Inferior parietal cortex (tissue), 1 donor: Measurements from ENCODE around the gene OR1L6.

Source experiments
- DNase-seq: peaks from one replicate; pipeline ENCODE4 v3.0.0-alpha.2; 2016; ENCODE audit errors: extremely low spot score

The OR1L6 gene

GRCh38 chr9:122742003-122742402 lies at the start of gene OR1L6:
Gene OR1L6 (plus strand): TSS chr9:122742303. CDS start chr9:122749848, 7,545 bp downstream.
- DNase-seq = no peak

DNA sequence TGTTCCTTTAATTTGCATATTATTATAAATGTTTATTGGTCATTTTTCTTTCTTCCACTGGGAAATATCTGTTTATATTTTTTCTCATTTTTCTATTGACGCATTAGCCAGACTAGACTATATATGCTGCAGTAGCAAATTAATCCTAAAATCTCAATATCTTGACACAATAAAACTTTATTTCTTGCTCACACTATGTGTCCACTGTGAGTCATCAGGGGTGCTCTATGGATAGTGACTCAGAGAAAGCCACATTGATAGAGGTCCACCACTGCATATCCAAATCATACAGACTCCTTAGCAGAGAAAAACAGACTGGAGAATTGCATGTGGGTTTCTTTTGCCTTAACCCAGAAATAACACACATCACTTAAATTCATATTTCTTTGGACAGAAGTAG lies 46.4 kb upstream of the OR1L6 start:
- DNase-seq = no peak

DNA sequence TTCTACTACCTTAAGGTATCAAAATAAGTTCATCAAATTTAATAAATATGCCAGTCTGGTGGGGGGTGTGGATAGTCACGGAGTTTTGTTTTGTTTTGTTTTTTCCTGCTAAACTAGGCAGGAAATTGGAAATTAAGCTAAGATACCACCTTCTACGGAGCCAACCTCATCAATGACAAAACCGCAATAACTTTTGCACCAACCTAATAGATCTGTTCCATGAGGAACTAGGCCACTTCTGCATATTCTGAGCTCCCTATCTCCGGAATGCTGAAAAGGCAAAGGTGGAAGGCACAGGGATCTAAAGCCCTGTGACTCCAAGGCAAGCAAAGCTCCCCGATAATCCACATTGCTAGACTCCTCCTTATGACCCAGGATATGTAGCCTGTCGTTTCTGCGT lies 24.1 kb upstream of the OR1L6 start:
- DNase-seq = no peak

DNA sequence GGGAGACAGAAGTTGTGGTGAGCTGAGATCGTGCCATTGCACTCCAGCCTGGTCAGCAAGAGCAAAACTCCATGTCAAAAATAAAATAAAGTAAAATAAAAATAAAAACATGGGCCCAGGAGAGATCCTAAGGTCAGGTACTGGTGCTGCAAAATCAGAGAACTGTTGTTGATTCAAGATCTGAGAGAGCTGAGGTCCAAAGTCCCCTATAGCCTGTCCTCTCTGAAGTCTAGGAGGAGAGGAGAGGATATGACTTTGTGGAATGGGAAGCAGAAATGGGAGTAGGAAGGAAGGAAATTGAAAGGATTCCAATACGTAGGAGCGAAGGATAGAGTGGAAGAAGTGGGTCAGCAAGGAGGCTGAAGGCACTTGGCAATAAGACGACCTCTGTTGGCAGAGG lies 22.9 kb upstream of the OR1L6 start:
- DNase-seq = no peak

- DNase-seq = no peak
Measured at GRCh38 chr9:122723690-122724089, 18.4 kb upstream of the OR1L6 start, which contains the start of gene OR1L4. Gene OR1L4 (plus strand): TSS chr9:122723990. CDS start chr9:122723990, 0 bp downstream.

- DNase-seq = no peak
Measured at GRCh38 chr9:122754825-122755224, 12.7 kb downstream of the OR1L6 start.

GRCh38 chr9:122767817-122768216 lies 25.7 kb downstream of the OR1L6 start:
- no peak for DNase-seq

DNA sequence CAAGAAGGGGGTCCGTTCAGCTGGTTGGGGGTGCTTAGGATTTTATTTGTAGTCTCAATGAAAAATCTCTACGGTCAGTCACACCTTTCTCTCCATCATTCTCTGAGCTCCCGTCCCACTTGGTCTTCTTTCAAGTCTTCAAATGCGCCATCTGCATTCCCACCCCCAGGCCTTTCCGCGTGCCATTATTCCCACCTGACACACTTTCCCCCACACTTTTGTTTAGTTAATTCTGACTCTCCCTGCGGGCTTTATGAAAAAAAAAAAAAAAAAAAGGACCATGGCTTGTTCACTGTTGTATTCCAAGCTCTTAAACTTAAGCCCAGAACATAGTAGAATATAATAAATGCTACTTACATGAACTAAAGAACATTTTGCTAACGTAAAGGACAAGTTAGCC lies 34.9 kb downstream of the OR1L6 start:
- DNase-seq = no peak

DNA sequence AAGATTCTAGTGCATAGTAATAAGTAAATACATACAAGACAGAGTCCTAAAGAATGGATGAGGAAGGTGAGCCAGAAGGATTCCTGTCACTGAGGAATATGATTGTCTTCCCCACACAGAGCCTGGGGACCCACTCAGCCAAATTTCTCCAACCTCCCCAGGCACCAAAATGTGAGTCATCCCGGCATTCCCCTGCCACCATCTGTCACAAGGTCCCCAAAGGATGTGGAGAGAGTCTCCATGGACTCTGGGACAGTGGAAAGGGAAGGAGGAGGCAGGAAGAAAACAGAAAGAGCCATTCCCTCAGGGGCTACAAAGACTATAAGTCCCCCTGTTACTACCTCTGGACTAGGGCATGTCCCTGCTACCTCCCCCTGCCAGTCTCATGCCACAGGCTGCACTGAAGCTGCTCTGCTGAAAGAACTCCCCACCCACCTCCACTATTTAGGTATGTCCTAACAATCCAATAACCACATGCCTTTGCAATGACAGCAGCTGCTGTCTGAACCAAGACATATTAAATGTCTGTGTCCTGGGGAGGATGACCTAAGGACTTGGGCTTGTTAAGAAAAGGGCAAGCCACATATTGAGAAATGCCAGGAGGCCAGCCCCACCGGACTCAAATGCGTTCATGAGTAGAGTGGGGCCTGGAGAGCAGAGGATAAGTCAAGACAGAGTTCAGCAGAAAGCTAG lies 36.0 kb downstream of the OR1L6 start:
- no peak for DNase-seq

- DNase-seq = no peak
Measured at GRCh38 chr9:122779181-122779580, 37.1 kb downstream of the OR1L6 start.

GRCh38 chr9:122780026-122780425 lies 37.9 kb downstream of the OR1L6 start:
- no peak for DNase-seq

GRCh38 chr9:122781671-122782070 lies 39.6 kb downstream of the OR1L6 start:
- DNase-seq = no peak

- DNase-seq = no peak
Measured at GRCh38 chr9:122785269-122785668, 43.2 kb downstream of the OR1L6 start.

GRCh38 chr9:122786338-122786737 lies 44.2 kb downstream of the OR1L6 start:
- no peak for DNase-seq

DNA sequence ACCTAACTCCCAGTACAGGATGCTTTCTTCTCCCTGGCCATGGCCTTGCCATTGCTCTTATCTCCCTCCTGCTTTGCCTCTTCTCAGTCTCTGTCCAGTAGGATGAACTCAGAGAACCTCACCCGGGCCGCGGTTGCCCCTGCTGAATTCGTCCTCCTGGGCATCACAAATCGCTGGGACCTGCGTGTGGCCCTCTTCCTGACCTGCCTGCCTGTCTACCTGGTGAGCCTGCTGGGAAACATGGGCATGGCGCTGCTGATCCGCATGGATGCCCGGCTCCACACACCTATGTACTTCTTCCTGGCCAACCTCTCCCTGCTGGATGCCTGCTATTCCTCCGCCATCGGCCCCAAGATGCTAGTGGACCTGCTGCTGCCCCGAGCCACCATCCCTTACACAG lies 46.7 kb downstream of the OR1L6 start, which contains the start of gene OR5C1:
TSS of gene OR5C1 (plus strand) at position 103 of the 400 bp plus-strand sequence. CDS start at position 103, 0 bp downstream.
- DNase-seq = no peak

GRCh38 chr9:122789256-122790046 lies 47.3 kb downstream of the OR1L6 start:
- DNase-seq = no peak

- no peak for DNase-seq
Measured at GRCh38 chr9:122791872-122792669, 50.0 kb downstream of the OR1L6 start.

GRCh38 chr9:122797316-122798063 lies 55.4 kb downstream of the OR1L6 start:
- DNase-seq = no peak
